H9 (cell line): ENCODE results near the gene LYAR. TPM values are rescaled to one million over a fixed set of nuclear protein-coding genes. Genes with fewer than 3 reads are reported as not detected.

Source experiments
- DNase-seq: peaks from one replicate; pipeline ENCODE4 v3.0.0-alpha.2; 2017
- H2AFZ ChIP-seq: one replicate; pipeline ENCODE4 v1.6.1; 2013; ENCODE audit warnings: mild to moderate bottlenecking, low read length, control low read depth, moderate library complexity
- H2AK5ac ChIP-seq: 2 replicates; pipeline ENCODE4 v1.6.1; 2013; ENCODE audit warnings: low read length, control low read depth, mixed read lengths; ENCODE audit not compliant: insufficient read length
- H2BK120ac ChIP-seq: one replicate; pipeline ENCODE4 v1.6.1; 2013; ENCODE audit warnings: low read depth, mild to moderate bottlenecking, low read length, control low read depth, inconsistent platforms; ENCODE audit not compliant: poor library complexity, severe bottlenecking
- H2BK12ac ChIP-seq: 2 replicates; pipeline ENCODE4 v1.6.1; 2013; ENCODE audit warnings: low read length, control low read depth, mixed read lengths, low read depth; ENCODE audit not compliant: insufficient read length
- H2BK15ac ChIP-seq: 2 replicates; pipeline ENCODE4 v1.6.1; 2013; ENCODE audit warnings: low read depth, low read length, control low read depth
- H2BK20ac ChIP-seq: one replicate; pipeline ENCODE4 v1.6.1; 2013; ENCODE audit warnings: low read depth, mild to moderate bottlenecking, low read length, control low read depth, inconsistent platforms; ENCODE audit not compliant: poor library complexity, severe bottlenecking
- H2BK5ac ChIP-seq: 2 replicates; pipeline ENCODE4 v1.6.1; 2013; ENCODE audit warnings: low read length, control low read depth, mixed read lengths; ENCODE audit not compliant: insufficient read length
- H3K14ac ChIP-seq: 2 replicates; pipeline ENCODE4 v1.6.1; 2013; ENCODE audit warnings: low read length, control low read depth; ENCODE audit not compliant: insufficient read depth
- H3K18ac ChIP-seq: 2 replicates; pipeline ENCODE4 v1.6.1; 2013; ENCODE audit warnings: low read depth, mild to moderate bottlenecking, mixed read lengths, low read length, control low read depth; ENCODE audit not compliant: insufficient read length
- H3K23ac ChIP-seq: 2 replicates; pipeline ENCODE4 v1.6.1; 2013; ENCODE audit warnings: low read length, control low read depth, mixed read lengths, low read depth; ENCODE audit not compliant: insufficient read length
- H3K23me2 ChIP-seq: 2 replicates; pipeline ENCODE4 v1.6.1; 2013; ENCODE audit warnings: low read depth, mild to moderate bottlenecking, mixed read lengths, low read length, control low read depth; ENCODE audit not compliant: insufficient read length, poor library complexity, severe bottlenecking
- H3K27ac ChIP-seq: 2 replicates; pipeline ENCODE4 v1.5.1; 2013; ENCODE audit warnings: low read length, control low read depth, mixed read lengths, low read depth; ENCODE audit not compliant: insufficient read length
- H3K27me3 ChIP-seq: 2 replicates; pipeline ENCODE4 v1.6.1; 2013; ENCODE audit warnings: low read length, control low read depth, inconsistent platforms; ENCODE audit not compliant: insufficient read depth
- H3K4ac ChIP-seq: 2 replicates; pipeline ENCODE4 v1.6.1; 2013; ENCODE audit warnings: low read depth, mild to moderate bottlenecking, control low read depth, inconsistent platforms, low read length, moderate library complexity
- H3K4me1 ChIP-seq: 2 replicates; pipeline ENCODE4 v1.6.1; 2013; ENCODE audit warnings: low read length, control low read depth, inconsistent platforms; ENCODE audit not compliant: insufficient read depth
- H3K4me2 ChIP-seq: 2 replicates; pipeline ENCODE4 v1.6.1; 2013; ENCODE audit warnings: low read length, control low read depth, mixed read lengths; ENCODE audit not compliant: insufficient read length, insufficient read depth
- H3K56ac ChIP-seq: 2 replicates; pipeline ENCODE4 v1.6.1; 2013; ENCODE audit warnings: low read depth, mild to moderate bottlenecking, mixed read lengths, low read length, control low read depth; ENCODE audit not compliant: insufficient read length
- H3K79me1 ChIP-seq: 2 replicates; pipeline ENCODE4 v1.6.1; 2013; ENCODE audit warnings: low read depth, mild to moderate bottlenecking, moderate library complexity, low read length, control low read depth, inconsistent platforms; ENCODE audit not compliant: insufficient read depth, poor library complexity, severe bottlenecking
- H3K79me2 ChIP-seq: 2 replicates; pipeline ENCODE4 v1.6.1; 2013; ENCODE audit warnings: low read length, control low read depth, inconsistent platforms; ENCODE audit not compliant: insufficient read depth
- H3K9ac ChIP-seq: 2 replicates; pipeline ENCODE4 v1.6.1; 2013; ENCODE audit warnings: low read length, control low read depth, mixed read lengths; ENCODE audit not compliant: insufficient read length; ENCODE audit errors: extremely low read depth
- H3K9me3 ChIP-seq: one replicate; pipeline ENCODE4 v1.6.1; 2013; ENCODE audit warnings: low read depth, low read length, inconsistent platforms; ENCODE audit not compliant: control insufficient read depth
- H3T11ph ChIP-seq: one replicate; pipeline ENCODE4 v1.6.1; 2013; ENCODE audit warnings: mild to moderate bottlenecking, low read length, control low read depth, inconsistent platforms
- H4K20me1 ChIP-seq: one replicate; pipeline ENCODE4 v1.6.1; 2013; ENCODE audit not compliant: control insufficient read depth, insufficient read length, insufficient read depth
- H4K5ac ChIP-seq: 2 replicates; pipeline ENCODE4 v1.6.1; 2013; ENCODE audit warnings: low read depth, mild to moderate bottlenecking, mixed read lengths, low read length, control low read depth; ENCODE audit not compliant: insufficient read length
- H4K8ac ChIP-seq: replicated peaks from 2 replicates; pipeline ENCODE4 v1.6.1; 2013; ENCODE audit warnings: low read length, control low read depth, mixed read lengths, low read depth; ENCODE audit not compliant: insufficient read length
- H4K91ac ChIP-seq: 2 replicates; pipeline ENCODE4 v1.6.1; 2013; ENCODE audit warnings: low read depth, mild to moderate bottlenecking, moderate library complexity, mixed read lengths, low read length, control low read depth; ENCODE audit not compliant: insufficient read length
- H3K27ac Mint-ChIP-seq, 3 experiments: 2 replicates in 2 of 3; 3 replicates in 1 of 3; pipeline ENCODE4 v1.8.0; 2020 to 2021; ENCODE audit warnings: mixed read lengths in 3 of 3, mild to moderate bottlenecking in 1 of 3, moderate library complexity in 1 of 3
- H3K27me3 Mint-ChIP-seq: 2 replicates; pipeline ENCODE4 v1.8.0; 2021; ENCODE audit warnings: low read depth, mild to moderate bottlenecking, moderate library complexity, mixed read lengths
- H3K36me3 Mint-ChIP-seq, 3 experiments: 2 replicates in 2 of 3; 3 replicates in 1 of 3; pipeline ENCODE4 v1.8.0; 2020 to 2021; ENCODE audit warnings: low read depth in 3 of 3, mixed read lengths in 3 of 3; ENCODE audit not compliant: insufficient read depth in 1 of 3
- H3K4me1 Mint-ChIP-seq, 2 experiments: 2 replicates each; pipeline ENCODE4 v1.8.0; 2020; ENCODE audit warnings: mixed read lengths in 2 of 2
- H3K4me3 Mint-ChIP-seq, 2 experiments: 2 replicates in 1 of 2; 3 replicates in 1 of 2; pipeline ENCODE4 v1.8.0; 2020 to 2021; ENCODE audit warnings: mild to moderate bottlenecking in 2 of 2, mixed read lengths in 2 of 2, moderate library complexity in 1 of 2
- H3K9me3 Mint-ChIP-seq, 2 experiments: 2 replicates in 1 of 2; 3 replicates in 1 of 2; pipeline ENCODE4 v1.8.0; 2020; ENCODE audit warnings: mild to moderate bottlenecking in 2 of 2, mixed read lengths in 2 of 2, moderate library complexity in 1 of 2
- WGBS: extraction: QIAGEN DNeasy Blood & Tissue Kit; methylation state at CpG from one replicate; pipeline ENCODE4 v1.1.7; 2013; ENCODE audit warnings: missing lambda C conversion rate, low lambda C conversion rate, mixed read lengths; ENCODE audit not compliant: insufficient read length; ENCODE audit errors: extremely low coverage; 5-methylcytosine and 5-hydroxymethylcytosine counted together
- total RNA-seq: library from RNA; stranded (reverse); gene quantifications from 2 replicates; pipeline ENCODE4 v1.2.1, GENCODE V29; 2021
- TF ChIP-seq, protein P1 (sequence below): fragments of 200-600 bp; sonication (generic); conservative IDR thresholded peaks from 3 replicates; pipeline ENCODE4 v1.8.0; 2021; ENCODE audit warnings: antibody characterized with exemption, mild to moderate bottlenecking

LYAR gene
- total RNA-seq, 1 experiment from 2014 or later = 50.9 TPM

DNA sequence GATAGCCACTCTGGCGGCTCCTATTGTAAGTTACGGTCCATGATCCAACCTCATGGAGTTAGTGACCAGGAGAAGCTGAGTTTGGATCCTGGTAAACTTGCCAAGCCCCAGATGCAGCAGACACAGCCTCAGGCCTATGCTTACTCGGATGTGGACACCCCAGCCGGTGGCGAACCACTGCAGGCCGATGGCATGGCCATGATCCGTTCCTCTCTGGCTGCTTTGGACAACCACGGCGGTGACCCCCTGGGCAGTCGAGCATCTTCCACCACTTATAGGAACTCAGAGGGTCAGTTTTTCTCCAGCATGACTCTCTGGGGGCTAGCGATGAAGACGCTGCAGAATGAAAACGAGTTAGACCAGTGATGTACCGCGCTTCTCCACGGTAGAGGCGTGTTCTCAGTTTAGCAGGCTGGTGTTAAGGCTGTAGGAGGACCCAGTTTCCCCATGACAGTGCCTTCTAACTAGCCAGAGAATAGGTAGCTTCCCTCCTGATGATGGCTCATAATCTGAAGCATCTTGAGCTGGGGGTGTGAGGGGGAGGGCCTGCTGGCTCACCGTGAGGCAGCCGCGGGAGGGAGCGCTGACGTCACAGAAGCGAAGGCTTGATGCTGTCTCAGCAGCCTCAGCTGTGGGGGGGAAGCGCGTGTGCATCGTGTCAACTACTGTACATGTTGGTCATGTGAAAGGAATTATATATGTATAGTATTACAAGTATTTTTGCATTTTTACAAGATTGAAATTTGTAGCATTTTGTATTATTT lies 31.2 kb upstream of the LYAR start:
- no peak overlapping the region for H3T11ph ChIP-seq
- no peak overlapping the region for H2BK120ac ChIP-seq
- no peak overlapping the region for H3K9ac ChIP-seq
- DNase-seq = no peak
- no peaks in the 10 kb centered on the region for H3K27me3 ChIP-seq
- H4K8ac ChIP-seq = no peak overlapping the region
- H2AFZ ChIP-seq = no peak overlapping the region
- no peak overlapping the region for H3K4ac ChIP-seq
- Mint-ChIP-seq H3K27me3 (no peaks in the 10 kb centered on the region), H3K36me3 (peaks cover 2 to 25% (median 25%) of the 10 kb centered on the region in 3 experiments; a peak in 5 of 7 replicates), H3K9me3 (no peaks in the 10 kb centered on the region), H3K4me1 (peaks cover 12 to 13% of the 10 kb centered on the region in 2 experiments), H3K27ac (no peak overlapping the region), H3K4me3 (no peak overlapping the region)
- TF ChIP-seq, protein P1, sequence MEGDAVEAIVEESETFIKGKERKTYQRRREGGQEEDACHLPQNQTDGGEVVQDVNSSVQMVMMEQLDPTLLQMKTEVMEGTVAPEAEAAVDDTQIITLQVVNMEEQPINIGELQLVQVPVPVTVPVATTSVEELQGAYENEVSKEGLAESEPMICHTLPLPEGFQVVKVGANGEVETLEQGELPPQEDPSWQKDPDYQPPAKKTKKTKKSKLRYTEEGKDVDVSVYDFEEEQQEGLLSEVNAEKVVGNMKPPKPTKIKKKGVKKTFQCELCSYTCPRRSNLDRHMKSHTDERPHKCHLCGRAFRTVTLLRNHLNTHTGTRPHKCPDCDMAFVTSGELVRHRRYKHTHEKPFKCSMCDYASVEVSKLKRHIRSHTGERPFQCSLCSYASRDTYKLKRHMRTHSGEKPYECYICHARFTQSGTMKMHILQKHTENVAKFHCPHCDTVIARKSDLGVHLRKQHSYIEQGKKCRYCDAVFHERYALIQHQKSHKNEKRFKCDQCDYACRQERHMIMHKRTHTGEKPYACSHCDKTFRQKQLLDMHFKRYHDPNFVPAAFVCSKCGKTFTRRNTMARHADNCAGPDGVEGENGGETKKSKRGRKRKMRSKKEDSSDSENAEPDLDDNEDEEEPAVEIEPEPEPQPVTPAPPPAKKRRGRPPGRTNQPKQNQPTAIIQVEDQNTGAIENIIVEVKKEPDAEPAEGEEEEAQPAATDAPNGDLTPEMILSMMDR = no peak
- H3K14ac ChIP-seq = no peak overlapping the region
- H3K79me2 ChIP-seq = no peaks in the 10 kb centered on the region
- H3K18ac ChIP-seq = no peak overlapping the region
- WGBS = no CpG with 5 or more reads among the region's 26 CpGs
- no peak overlapping the region for H3K23ac ChIP-seq
- no peak overlapping the region for H3K27ac ChIP-seq
- no peaks in the 10 kb centered on the region for H4K20me1 ChIP-seq
- H3K4me1 ChIP-seq = no peaks in the 10 kb centered on the region
- no peaks in the 10 kb centered on the region for H3K9me3 ChIP-seq
- H3K56ac ChIP-seq = no peak overlapping the region
- no peak overlapping the region for H4K91ac ChIP-seq
- H4K5ac ChIP-seq = no peak overlapping the region
- H3K4me2 ChIP-seq = no peak overlapping the region
- H2BK15ac ChIP-seq = no peak overlapping the region
- no peak overlapping the region for H2BK20ac ChIP-seq
- no peak overlapping the region for H2BK5ac ChIP-seq
- no peaks in the 10 kb centered on the region for H3K23me2 ChIP-seq
- H3K79me1 ChIP-seq = no peaks in the 10 kb centered on the region
- H2AK5ac ChIP-seq = no peak overlapping the region
- no peak overlapping the region for H2BK12ac ChIP-seq
